Calu3 (cell line): Measurements from ENCODE around the gene RIMBP2. TPM values are rescaled to one million over a fixed set of nuclear protein-coding genes. Genes with fewer than 3 reads are reported as not detected.

Experiments
- BruUV-seq: library from RNA; stranded (reverse); fragments of 400-500 nt; replicated peaks from 2 replicates; lab custom pipeline; 2021; lab: Mats Ljungman, UMichigan
- CTCF ChIA-PET: fragments of 300-600 bp; sonication (Branson Sonifier 250); formaldehyde crosslinking; loops from one replicate; lab custom pipeline; 2022; ENCODE audit warnings: antibody characterized with exemption; lab: Charles Lee
- DNase-seq: peaks from one replicate; pipeline ENCODE4 v3.0.0; 2022
- H3K27ac Mint-ChIP-seq: one replicate; pipeline ENCODE4 v1.8.0; 2022; ENCODE audit warnings: mixed read lengths; ENCODE audit not compliant: unreplicated experiment
- H3K27me3 Mint-ChIP-seq: one replicate; pipeline ENCODE4 v1.8.0; 2022; ENCODE audit warnings: mixed read lengths; ENCODE audit not compliant: unreplicated experiment
- H3K36me3 Mint-ChIP-seq: one replicate; pipeline ENCODE4 v1.8.0; 2022; ENCODE audit warnings: mild to moderate bottlenecking, moderate library complexity, mixed read lengths; ENCODE audit not compliant: insufficient read depth, unreplicated experiment
- H3K4me1 Mint-ChIP-seq: one replicate; pipeline ENCODE4 v1.8.0; 2022; ENCODE audit warnings: mild to moderate bottlenecking, low read depth, mixed read lengths; ENCODE audit not compliant: unreplicated experiment
- H3K4me3 Mint-ChIP-seq: one replicate; pipeline ENCODE4 v1.8.0; 2022; ENCODE audit warnings: mild to moderate bottlenecking, low read depth, moderate library complexity, mixed read lengths; ENCODE audit not compliant: unreplicated experiment
- H3K9me3 Mint-ChIP-seq: one replicate; pipeline ENCODE4 v1.8.0; 2022; ENCODE audit warnings: low read depth, mixed read lengths; ENCODE audit not compliant: unreplicated experiment
- intact Hi-C: fragments of 100-400 bp; cut with micrococcal nuclease; formaldehyde crosslinking; loops from one replicate; pipeline ENCODE4 v1.10.0; 2022; ENCODE audit not compliant: unreplicated experiment
- total RNA-seq: library from RNA; stranded (reverse); gene quantifications from 2 replicates; pipeline ENCODE4 v1.2.3, GENCODE V29; 2022
- TF ChIP-seq, protein P1 (sequence below): fragments of 200-600 bp; IDR thresholded peaks from one replicate; pipeline ENCODE4 v1.8.0; 2022; ENCODE audit warnings: antibody characterized with exemption; ENCODE audit not compliant: unreplicated experiment

The RIMBP2 gene
- total RNA-seq, 1 experiment from 2014 or later = 6.1 TPM

DNA sequence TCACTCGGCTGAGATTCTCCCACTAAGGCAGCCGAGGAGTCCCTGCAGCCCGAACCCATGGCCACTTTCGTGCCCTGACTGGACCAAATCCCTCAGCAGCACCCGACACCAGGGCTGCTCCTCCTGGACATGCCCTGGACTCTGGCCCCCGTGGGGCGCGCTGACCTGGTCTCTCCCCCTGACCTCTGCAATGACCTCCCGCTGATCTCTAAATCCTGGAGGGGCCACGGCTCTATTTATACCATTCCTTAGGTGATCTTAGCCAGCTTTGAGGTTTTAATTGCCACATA, 230.0 kb downstream of the RIMBP2 start:
- Mint-ChIP-seq H3K27ac (no peak overlapping the region), H3K36me3 (no peaks in the 10 kb centered on the region), H3K27me3 (no peaks in the 10 kb centered on the region), H3K4me1 (no peaks in the 10 kb centered on the region), H3K4me3 (no peak overlapping the region), H3K9me3 (peaks cover 14% of the 10 kb centered on the region)
- DNase-seq = no peak
- intact Hi-C loops = no loop called here
- TF ChIP-seq, protein P1, sequence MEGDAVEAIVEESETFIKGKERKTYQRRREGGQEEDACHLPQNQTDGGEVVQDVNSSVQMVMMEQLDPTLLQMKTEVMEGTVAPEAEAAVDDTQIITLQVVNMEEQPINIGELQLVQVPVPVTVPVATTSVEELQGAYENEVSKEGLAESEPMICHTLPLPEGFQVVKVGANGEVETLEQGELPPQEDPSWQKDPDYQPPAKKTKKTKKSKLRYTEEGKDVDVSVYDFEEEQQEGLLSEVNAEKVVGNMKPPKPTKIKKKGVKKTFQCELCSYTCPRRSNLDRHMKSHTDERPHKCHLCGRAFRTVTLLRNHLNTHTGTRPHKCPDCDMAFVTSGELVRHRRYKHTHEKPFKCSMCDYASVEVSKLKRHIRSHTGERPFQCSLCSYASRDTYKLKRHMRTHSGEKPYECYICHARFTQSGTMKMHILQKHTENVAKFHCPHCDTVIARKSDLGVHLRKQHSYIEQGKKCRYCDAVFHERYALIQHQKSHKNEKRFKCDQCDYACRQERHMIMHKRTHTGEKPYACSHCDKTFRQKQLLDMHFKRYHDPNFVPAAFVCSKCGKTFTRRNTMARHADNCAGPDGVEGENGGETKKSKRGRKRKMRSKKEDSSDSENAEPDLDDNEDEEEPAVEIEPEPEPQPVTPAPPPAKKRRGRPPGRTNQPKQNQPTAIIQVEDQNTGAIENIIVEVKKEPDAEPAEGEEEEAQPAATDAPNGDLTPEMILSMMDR = no peak
- BruUV-seq = no TSS peak
- CTCF ChIA-PET = no interaction called here

DNA sequence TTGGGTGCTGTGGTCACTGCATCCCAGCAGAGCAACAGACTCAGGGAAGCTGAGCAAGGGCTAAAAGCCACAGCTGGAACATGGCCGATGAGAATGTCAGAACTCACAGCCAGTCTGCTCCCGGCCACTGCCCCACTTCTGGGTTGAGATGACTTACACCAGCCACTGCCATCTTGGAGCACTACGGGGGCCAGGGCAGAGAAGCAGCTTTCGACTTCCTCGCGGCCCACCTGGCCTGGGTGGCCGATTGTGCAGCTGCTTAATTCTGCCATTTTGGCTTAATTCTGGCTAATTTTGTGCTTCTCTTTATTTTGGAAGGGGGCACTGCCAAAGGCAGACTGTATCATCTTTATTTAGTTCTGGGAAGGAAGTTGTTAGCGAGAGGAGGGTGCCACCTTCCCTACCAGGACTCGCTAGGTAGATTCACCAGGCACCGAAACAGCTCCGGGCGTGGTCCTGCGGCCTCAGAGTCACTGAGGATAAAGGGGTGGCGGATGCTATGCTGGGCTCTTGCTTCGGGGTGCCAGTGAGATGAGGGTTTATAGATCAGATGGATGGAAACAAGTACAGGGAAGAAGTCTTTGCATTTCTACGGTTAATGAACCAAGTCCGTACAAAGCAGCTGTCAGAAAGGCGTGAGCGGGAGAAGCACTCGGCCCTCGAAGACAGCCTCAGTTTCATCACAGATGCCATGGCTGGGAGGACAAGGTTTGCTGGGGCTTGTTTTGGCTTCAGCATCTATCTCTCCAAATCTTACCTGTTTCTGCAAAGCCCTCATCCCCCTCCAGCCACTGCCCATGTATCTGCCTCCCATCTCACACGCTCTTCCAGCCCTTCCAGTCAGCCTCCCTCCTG, 230.6 kb downstream of the RIMBP2 start:
- no peak for DNase-seq
- Mint-ChIP-seq H3K27ac (no peak overlapping the region), H3K4me1 (no peaks in the 10 kb centered on the region), H3K36me3 (no peaks in the 10 kb centered on the region), H3K27me3 (no peaks in the 10 kb centered on the region), H3K4me3 (no peak overlapping the region), H3K9me3 (peaks cover 14% of the 10 kb centered on the region)
- intact Hi-C loops = no loop called here
- BruUV-seq = no TSS peak
- TF ChIP-seq, protein P1 = no peak
- CTCF ChIA-PET = no interaction called here

DNA sequence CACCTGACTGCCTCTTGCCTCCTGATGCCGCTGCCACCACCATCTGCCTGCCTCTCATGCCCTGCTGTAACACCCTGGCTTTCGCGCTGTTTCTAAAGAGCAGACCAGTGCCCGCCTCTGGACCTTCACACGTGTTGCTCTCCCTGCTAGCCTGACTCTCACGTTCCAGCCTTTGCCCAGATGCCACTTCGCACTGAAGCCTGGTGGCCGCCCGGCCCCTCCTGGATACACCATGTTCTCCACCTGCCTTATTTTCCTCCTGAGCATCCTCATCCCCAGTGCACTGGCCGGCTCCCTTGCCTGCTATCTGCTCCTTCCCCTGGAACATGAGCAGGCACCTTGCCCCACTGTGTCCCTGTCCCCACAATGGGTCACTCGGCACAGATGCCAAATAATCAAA, 231.9 kb downstream of the RIMBP2 start:
- Mint-ChIP-seq H3K36me3 (no peaks in the 10 kb centered on the region), H3K4me1 (no peaks in the 10 kb centered on the region), H3K4me3 (no peak overlapping the region), H3K27ac (no peak overlapping the region), H3K27me3 (no peaks in the 10 kb centered on the region), H3K9me3 (peaks cover 12% of the 10 kb centered on the region)
- DNase-seq = no peak
- TF ChIP-seq, protein P1 = no peak
- no TSS peak for BruUV-seq
- CTCF ChIA-PET = no interaction called here
- intact Hi-C loops = no loop called here

DNA sequence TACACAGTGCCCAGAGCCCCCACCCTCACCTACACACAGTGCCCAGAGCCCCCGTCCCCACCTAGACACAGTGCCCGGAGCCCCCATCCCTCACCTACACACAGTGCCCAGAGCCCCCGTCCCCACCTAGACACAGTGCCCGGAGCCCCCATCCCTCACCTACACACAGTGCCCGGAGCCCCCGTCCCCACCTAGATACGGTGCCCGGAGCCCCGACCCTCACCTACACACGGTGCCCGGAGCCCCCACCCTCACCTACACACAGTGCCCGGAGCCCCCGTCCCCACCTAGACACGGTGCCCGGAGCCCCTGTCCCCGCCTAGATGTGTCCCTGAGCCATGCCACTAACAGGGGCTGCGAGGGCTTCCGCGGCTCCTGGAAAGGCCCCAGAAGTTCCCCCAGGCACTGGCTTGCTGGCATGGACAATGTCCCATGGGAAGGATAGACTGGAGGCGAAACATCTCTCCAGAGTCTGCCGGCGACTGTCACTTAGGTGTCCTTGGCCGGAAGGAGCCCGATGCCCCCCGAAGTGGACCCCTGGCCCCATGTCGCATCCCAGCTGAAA, 232.4 kb downstream of the RIMBP2 start:
- TF ChIP-seq, protein P1 = no peak
- H3K27me3 Mint-ChIP-seq = no peaks in the 10 kb centered on the region
- no peak overlapping the region for H3K27ac Mint-ChIP-seq
- no peak for DNase-seq
- H3K9me3 Mint-ChIP-seq = peaks cover 12% of the 10 kb centered on the region
- H3K36me3 Mint-ChIP-seq = no peaks in the 10 kb centered on the region
- no TSS peak for BruUV-seq
- H3K4me1 Mint-ChIP-seq = no peaks in the 10 kb centered on the region
- no peak overlapping the region for H3K4me3 Mint-ChIP-seq
- CTCF ChIA-PET = no interaction called here
- intact Hi-C loops = no loop called here
